NCI-H2107 treated with DMSO at 0.1 percent for 48 hours (cell line): ENCODE results near the gene BTG1.

Experiments
- DNase-seq: peaks from one replicate; lab custom pipeline; 2025; ENCODE audit not compliant: unreplicated experiment; lab: John Stamatoyannopoulos, UW

BTG1 gene

DNA sequence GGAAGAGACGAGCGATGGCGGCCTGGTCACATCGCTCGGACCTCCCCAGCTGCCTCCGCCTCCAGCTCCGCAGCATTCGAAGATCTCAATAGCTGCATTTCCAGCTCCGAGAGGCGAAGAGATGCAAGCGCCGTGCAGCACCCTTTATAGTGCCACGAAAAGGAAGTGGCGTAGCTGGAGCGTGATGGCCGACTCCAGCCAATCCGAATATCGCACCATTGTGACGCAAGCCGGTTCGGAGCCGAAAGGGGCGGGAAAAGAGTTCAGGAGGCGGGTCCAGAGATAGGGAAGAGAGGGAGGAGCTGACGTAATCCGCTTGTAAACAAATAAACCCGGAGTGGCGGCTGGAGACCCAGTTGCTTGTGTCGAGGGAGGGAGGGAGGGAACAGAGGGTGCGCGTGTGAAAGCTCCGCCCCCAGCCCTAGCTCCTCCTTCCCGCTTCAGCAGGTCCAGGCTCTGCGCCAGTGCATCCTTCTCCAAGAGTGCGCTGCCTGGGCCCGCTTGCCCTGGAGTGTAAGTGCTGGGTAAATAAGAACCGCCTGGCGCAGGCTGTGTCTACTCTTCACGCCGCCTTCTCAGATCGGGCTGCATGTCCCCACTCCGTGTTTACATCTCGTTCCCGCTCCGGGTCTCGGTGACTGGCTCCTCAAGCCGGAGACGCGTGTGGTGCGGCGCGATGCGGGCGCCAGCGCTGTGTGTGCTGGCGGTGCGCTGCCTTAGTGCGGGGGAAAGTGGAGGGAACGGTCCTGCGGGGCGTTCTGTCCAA, at the start of gene BTG1:
Gene BTG1 (minus strand): TSS at position 116 of the 766 bp plus-strand sequence. CDS start 311 bp downstream, outside the sequence.
- DNase-seq = peak; percentile 99

- DNase-seq = no peak
Measured at GRCh38 chr12:92194561-92194960, 48.9 kb upstream of the BTG1 start.

- DNase-seq = no peak
Measured at GRCh38 chr12:92193846-92194245, 48.2 kb upstream of the BTG1 start.

DNA sequence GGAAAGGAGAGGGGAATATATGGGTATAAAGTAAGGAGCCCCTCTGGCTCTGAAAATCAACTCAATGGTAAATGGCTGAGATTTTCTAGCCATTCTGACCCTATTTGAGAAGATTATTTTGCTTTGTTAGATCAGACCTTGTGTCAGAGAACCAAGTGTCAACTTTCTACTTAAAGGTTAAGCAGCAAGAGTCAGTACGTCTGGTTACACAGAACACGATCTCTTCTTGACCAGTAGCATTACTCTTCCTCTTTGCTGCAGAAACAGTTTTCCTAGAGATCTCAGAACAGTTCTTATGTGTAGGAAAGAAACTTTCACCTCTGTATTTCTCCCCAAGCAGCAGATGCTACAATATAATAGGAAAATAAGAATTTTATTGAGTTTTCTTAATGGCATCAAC, 47.4 kb upstream of the BTG1 start:
- DNase-seq = no peak

DNA sequence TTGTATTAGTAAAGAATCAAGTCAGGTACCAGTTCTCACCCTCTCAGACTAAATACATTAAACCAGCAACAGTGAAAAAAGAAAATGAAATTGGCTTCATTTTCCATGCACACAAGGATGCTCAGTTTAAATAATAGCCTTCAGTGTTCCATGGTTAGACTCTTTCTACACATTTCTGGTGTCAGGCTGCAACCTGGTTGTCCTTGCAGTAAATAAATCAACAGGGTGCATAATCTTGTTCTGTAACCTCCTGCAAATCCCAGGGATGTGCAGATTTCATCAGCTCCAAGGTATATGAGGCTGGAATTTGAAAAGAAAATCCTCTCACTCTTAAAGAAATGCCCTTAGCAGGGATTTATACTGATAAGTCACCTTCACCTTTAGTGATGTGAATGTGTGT, 46.7 kb upstream of the BTG1 start:
- DNase-seq = no peak

DNA sequence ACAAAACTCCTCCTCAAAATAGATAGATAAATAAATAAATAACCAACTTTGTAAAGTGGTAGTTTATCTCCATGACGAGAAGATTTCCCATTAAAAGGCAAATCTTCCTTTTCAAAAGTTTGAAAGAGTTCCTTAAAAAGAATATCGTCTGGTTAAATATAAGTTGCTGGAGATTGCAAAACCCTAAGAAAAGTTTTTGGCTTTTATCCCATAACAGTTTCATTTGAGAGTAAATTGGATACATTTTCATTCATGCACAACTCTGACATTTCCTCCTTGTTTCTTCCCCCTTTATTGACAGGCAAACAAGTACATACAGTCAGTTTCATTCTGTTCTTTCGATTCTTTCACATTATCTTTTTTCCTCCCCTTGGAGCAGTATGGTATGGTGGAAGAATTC, 45.4 kb upstream of the BTG1 start:
- DNase-seq = no peak

- no peak for DNase-seq
Measured at GRCh38 chr12:92188517-92189188, 43.0 kb upstream of the BTG1 start.

DNA sequence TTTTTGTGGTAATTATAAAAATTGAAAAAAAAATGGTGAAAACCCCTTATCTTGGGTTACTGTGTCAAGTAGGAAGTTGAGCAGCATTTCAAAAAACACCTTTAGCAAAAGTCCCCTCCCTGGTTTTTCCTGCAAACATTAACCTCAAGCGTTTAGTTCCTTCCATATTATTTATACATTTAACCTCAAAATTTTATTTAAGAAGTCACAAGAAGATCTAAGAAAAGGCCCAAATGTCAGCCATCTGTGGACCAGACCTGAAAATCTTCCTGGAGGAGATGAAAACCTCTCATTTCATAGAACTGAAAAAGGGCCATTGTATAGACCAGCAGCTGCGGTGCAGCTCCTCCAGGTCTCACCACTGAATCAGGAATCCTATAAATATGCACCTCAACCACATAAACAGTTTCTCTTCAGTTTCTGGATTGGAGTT, 40.4 kb upstream of the BTG1 start:
- no peak for DNase-seq

DNA sequence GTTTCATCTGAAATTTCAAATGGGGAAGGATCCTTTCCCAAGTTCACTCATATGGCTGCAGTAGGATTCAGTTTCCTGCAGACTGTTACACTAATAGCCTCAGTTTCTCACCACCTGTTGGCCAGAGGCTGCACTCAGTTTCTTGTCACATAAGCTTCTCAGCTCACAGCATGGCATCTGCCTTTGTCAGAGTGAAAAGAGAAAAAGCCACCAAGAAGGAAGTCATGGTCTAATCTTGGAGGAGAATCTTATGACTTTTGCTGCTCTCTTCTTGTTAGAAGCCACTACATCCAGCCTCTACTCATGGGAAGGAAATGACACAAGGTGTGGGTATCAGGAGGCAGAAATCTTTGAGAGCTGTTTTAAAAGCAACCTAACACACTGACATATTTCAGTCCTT, 39.4 kb upstream of the BTG1 start:
- DNase-seq = no peak

DNA sequence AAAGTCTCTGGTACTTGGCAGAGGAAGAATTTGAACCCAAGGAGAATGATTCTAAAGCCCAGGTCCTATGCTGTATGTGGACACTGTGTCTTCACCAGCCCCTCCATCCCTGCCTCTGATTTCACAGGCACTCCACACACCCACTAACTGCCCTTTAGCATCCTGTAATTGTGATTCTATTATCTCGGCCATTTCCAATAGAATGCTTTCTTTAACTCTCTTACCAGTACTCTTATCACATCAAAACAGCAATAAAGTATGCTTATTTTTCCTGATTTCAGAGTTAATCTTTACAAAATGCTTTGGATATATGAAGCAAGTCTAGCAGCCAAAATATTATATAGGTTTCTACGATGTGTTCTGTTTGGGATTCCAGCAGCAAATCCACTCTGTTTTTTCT, 37.9 kb upstream of the BTG1 start:
- no peak for DNase-seq

GRCh38 chr12:92178340-92178739, 32.7 kb upstream of the BTG1 start:
- no peak for DNase-seq

DNA sequence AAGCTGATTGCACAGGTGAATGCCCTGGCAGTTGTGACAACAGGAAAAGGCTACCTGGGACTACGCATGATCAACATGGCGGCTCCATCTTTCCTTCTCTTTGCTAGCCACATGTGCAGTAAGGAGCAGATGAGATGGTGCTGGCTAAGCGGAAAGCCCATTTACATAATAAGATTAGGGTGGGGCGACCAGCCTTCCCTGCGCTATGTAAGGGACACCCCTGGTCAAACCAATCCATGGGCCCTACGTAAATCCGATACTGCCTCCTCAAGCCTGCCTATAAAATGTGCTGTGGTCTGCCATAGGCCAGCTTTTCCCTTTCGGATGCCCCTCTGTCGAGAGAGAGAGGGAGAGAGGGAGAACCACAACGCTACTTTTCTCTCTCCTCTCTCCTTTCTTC, 31.0 kb upstream of the BTG1 start:
- DNase-seq = no peak

DNA sequence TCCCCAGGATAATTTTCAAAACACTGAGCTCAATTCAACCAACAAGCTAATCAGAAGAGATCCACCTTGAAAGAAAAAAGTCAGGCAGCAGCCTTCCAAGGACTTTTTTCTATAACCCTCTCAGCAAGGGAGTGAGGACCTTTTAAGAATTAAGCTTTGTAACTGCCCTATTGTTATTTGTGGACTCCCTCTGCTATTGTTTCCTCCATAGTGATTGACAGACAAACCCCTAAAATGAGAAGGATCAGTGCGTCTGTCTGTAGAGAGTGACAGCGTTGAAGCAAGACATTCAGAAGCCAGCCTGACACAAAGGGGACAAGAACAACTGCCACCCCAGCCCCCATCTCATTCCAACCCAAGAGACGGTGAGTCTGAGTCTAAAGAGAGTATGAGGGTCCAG, 30.3 kb upstream of the BTG1 start:
- no peak for DNase-seq

DNA sequence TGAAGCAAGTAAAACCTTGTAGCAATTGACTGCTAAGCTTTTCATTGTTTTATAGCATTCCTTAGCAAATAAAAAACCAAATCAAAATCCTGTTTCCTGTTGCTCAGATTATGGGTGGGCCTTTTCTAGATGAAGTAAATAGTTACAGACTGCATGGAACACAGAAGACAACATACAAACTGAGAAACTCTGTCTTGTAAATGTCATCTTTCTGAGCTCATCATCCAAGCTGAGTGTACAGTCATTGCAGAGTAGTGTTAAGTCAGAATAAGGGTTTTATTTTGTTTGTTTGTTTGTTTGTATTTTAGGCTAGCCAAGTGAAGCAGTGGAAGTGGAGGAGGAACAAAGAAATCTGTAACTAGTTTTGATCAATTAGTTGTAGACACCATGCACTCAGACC, 24.4 kb upstream of the BTG1 start:
- no peak for DNase-seq

DNA sequence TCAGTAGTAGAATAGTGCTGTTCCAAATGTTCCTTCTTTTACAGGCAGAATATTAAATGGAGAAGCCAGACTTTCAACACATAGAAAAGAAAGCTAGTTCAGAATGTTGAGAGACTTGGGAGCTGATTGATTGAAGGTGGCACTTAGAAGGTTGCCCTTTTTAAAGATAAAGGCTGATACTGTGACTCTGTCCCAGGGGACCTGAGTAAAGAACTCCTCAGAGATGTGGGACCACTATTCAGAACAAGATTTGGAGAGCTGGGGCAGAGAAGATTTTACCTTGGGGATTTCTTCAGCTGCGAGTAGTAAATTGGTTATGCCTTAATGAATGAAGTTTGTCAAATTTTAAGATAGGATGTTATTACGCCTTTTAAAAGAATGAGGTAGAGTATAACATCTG, 21.4 kb upstream of the BTG1 start:
- no peak for DNase-seq

DNA sequence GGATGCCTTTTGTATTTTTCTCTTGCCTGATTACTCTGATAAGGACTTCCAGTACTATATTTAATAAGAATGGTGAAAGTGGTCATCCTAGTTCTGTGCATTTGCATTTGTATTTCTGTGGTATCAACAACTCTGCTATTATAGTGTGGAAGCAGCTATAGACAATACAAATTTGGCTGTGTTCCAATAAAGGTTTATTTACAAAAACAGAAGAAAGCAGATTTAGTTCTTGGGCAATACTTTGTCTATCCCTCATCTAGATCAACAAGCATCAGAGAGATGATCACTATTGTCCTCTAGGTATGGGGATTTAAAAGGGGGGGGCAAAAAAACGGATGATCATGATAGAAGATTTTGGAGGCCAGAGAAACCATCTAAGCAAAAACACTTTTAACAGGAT, 19.1 kb upstream of the BTG1 start:
- no peak for DNase-seq

GRCh38 chr12:92162079-92162478, 16.4 kb upstream of the BTG1 start:
- no peak for DNase-seq

DNA sequence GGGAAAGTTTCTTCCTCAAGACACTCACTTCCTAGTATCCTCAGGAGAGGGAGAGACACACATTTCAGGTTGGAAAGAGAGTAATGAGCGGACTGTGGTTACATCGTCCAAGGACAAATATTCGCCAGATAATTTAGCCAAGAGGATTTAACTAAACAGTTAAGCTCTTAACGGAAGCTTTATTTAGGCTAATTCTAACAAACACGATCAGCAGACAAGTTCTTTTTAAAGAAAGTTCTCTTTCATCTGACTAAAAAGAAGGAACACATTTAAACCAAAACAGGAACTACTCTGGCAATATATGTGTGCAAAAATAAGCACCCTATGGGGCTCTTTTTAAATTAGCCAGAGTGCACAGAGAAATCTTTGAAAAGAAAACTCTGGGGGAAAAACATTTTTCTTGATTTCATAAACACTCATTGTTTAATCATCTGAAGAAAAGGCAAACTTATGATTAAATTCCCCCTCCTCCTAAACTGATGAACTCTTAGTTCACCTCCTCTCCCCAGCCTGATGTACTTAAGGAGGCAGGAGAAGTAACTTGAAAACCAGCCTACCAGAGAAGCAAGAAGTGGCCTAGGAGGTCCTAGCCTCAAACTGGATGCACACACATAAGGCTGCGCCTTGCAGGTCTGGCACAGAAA, 13.3 kb upstream of the BTG1 start:
- no peak for DNase-seq

DNA sequence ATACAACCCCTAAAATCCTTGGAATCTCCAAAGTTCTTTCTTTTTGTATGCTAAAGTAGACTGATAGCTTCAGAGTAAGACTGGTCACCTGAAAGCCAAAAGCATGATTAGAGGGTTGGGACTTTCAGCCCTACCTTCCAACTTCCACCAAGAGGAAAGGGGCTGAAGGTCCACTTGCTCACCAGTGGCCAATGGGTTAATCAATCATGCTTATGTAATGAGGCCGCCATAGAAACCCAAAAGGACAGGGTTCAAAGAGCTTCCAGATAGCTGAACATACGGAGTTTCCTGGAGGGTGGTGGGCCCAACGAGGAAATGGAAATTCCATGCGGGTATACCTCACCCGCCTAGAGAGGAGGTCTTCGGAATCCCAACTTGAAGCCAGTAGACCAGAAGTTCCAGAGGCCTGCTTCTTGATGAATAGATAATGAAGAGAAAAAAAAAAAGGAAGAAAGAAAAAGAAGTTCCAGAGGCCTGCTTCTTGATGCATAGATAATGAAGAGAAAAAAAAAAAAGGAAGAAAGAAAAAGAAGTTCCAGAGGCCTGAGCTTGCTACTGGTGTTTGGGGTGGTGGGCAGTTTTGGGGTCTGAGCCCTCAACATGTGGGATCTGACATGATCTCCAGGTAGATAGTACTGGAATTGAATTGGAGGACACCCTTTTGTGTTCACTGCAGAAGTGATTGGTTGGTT, 11.2 kb upstream of the BTG1 start:
- DNase-seq = no peak

- DNase-seq = no peak
Measured at GRCh38 chr12:92156139-92156538, 10.5 kb upstream of the BTG1 start.

GRCh38 chr12:92155733-92156132, 10.1 kb upstream of the BTG1 start:
- DNase-seq = no peak

- no peak for DNase-seq
Measured at GRCh38 chr12:92151916-92152315, 6.3 kb upstream of the BTG1 start.
